Measurements from ENCODE around the gene PRRC2B.

- TF ChIP-seq EZH2 (IDR thresholded peaks at IDR 0.05; ENCODE audit: insufficient read depth, poor library complexity, severe bottlenecking) (no peak), EZH2phosphoT487 (IDR thresholded peaks at IDR 0.05; ENCODE audit: insufficient read depth, low read depth) (no peak)
These were observed 2.4 kb upstream of the PRRC2B start for GRCh38 chr9:131391504-131391903.
